Testis (tissue), 2 donors: ENCODE data around the gene CCDC117.

ENCODE experiments used
- CTCF ChIP-seq, 3 experiments: fragments of 450-650 bp in 2 of 3; fragments of 200-600 bp in 1 of 3; sonication (generic) in 1 of 3; IDR thresholded peaks; one replicate each; pipeline ENCODE4 v1.5.1; 2016 to 2019; ENCODE audit warnings: antibody characterized with exemption in 3 of 3, mild to moderate bottlenecking in 2 of 3, moderate library complexity in 1 of 3
- POLR2A ChIP-seq: fragments of 450-650 bp; IDR thresholded peaks from one replicate; pipeline ENCODE4 v1.6.1; 2017; ENCODE audit warnings: antibody characterized with exemption, mild to moderate bottlenecking, moderate library complexity

GRCh38 chr22:28799606-28800307, 27.3 kb downstream of the CCDC117 start:
- TF ChIP-seq CTCF (IDR thresholded peaks at IDR 0.05): no peak
- no peak for TF ChIP-seq POLR2A
